HG03342 (cell line): ENCODE data around the gene ARHGAP6.
"Not testable (repeated sequence)": the region's sequence is repeated elsewhere in the genome, so short reads cannot be mapped to it uniquely, and the experiment has no call there.

Experiments
- ATAC-seq: cut with Tn5 transposase; IDR thresholded peaks from one replicate; pipeline ENCODE4 v1.9.1; 2021; ENCODE audit warnings: mild to moderate bottlenecking, moderate library complexity; ENCODE audit not compliant: unreplicated experiment

The ARHGAP6 gene

DNA sequence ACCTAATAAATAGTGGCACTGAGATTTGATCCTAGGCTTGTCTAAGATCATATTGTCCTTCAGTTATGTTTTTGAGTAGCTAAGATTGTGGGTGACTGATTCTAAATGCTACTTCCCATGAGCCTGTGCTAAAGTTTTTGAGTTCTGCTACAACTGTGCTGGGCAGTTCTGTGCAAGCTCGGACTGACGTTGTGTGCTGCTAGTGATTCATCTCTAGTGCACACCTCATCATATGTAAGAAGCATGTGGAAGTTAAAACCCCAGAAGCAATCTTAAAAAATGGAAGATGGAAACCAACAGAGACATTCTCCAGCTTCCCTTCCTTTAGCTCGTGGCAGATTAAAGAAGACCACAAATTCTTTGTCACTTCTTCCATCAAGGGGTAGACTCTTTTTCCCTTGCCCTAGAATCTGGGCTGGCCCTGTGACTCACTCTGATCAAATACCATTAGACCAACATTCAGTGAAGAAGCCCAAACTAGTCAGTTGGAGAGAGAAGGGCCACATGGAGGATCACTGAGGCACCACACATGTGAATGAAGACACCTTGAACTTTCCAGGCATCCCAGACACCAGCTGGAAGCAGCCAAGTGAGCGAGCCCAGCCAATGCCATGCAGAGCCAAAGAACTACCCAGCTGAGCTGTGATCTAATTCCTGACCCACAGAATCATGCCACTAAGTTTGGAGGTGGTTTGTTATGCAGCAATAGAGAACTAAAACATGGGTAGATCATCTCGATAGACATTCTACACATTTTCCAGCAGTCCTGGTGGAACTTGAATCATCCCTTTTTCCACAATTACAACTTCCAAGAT, 16.8 kb downstream of the ARHGAP6 start:
- ATAC-seq: no peak

DNA sequence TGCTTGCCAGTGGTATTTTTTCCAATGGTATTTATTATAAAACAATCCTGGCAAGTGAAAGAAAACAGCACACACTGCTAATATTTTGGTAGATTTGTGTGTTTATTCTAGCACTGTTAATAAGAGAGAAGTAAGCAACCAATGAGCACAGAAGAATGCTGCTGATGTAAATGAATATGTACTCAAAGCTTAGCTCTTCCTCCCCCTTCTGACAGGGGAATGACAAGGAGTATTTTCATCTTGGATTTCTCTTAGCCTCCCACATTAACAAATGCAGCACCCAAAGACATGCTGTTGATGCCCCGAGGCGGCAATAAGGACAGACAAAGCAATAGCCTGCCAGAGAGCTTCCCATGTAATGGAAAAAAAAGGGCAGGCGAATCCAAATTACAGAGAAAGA, 18.6 kb downstream of the ARHGAP6 start:
- no peak for ATAC-seq

DNA sequence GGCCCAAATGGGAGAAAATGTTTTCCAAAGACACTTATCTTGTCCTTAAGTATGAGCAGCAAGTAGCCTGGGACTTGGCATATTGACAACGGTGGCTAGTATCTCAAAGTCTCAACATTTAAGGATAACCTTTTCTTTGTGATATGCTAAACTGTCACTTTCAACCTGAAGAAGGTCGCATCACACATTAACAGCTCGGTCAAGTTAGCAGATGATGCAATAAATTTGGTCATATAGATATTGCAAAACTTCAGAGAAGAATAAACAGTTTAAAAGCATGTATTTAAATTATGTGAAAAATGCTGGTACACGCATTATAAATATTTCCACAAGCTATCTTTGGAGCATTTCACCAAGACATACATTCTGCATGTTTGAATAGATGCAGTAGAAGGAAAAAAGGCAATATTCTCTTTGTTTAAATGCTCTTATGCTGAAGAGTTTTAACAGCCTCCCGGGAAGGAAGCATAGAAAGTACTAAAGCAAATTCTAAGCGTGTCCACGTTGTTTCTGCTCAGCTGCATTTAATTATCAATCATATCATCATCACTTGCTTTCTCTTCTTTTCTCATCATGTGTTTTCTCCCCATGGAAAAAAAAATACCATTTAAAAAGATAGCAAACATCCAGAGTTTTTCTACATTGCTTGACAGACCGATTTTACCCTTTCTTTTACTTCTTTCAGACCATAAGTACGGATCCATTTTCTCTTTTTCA, 24.2 kb downstream of the ARHGAP6 start:
- no peak for ATAC-seq

DNA sequence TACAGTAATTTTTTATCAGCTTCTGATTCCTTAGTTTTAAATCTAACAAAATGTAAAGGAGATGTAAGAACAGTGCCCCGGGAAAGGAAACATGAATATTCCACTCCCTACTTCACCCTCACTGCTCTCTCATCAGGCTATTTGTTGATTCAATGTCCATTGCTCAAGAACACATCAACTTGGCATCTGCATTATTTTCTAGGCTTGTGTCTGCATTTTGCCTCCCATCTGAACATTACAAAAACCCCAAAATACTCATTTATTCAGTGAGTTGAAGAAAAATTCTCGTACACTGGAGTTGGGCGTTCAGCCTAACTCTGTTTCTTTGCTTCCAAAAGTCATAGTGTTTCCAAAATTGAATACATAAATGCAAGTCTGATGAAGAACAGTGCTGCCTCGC, 25.6 kb downstream of the ARHGAP6 start:
- no peak for ATAC-seq

DNA sequence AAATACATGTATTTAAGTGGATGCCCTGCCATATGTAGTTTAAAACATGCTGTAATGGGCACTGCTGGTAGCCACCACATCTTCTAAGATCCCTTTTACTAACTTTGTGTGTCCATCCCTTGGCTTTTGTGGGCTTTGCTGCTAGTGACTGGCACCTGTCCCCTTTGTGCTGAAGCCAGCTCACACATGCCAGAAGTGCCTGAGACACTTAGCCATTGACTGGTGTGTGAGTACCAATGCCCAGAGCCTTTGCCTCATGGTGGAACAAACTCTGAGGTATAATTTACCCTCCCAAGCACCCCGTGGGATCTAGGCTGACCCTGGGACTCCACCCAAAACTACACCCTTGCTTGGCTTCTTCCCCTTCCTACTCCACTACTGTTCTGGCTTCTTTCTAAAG, 33.0 kb downstream of the ARHGAP6 start:
- ATAC-seq: no peak

DNA sequence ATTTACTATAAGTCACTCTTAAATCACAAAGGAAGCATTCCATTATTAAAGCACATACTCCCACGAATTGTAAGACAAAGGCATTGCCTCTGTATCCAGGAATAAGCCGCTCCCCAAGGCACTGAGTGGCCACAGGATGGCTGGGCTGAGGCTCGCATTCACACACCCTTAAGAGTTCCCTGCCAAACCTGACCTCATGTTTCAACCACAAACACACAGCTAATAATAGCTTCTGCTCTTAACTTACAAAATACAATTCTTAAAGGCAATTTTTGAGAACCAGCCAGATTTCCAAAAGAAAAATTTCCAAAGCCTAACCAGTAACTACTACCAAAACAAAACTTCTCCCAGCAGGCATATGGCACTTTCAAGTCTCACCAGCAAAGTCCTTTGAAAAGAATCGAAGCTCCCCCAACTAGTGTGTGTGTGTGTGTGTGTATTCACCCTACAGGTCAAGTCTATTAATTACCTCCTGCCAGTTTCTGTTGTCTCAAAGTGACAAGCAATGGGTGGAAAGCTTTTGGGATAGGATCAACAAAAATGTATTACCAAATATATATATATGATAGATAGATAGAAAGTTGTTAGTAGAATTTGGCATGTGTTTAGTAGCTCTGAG, 36.0 kb downstream of the ARHGAP6 start:
- no peak for ATAC-seq

DNA sequence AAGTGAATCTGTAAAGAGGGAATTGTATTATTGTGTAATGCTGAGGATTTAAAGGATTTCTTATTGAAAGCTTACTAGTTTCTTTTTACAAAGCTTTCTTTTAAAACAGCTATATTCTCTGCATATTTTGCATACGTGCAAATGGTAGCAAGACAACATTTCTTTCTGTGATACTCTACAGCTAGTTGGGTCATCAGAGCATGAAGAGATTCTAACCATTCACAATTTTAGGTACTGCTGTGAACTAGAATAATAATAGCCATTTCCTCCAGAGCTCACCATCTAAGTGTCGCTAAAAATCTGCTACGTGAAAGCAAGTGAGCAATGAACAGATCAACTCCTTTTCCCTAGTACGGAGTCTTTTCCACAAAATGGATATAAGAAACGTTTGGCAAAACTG, 37.3 kb downstream of the ARHGAP6 start:
- ATAC-seq: no peak

DNA sequence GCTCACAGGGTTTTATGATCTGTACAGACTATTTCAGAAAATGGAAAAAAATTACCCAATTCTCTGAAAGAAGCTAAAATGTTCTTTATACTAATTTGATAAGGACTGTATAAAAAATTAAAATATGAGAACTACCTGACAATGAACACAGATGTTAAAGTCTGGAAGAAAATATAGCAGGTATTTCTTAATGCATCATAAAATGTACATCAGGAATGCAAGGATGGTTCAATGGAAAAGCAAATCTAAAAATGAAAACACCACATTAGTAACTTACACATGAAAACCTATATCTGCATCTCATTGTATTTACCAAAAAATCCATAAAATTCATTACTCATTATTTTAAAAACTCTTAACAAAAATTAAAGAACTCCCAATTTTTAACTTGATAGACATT, 39.4 kb downstream of the ARHGAP6 start:
- no peak for ATAC-seq

DNA sequence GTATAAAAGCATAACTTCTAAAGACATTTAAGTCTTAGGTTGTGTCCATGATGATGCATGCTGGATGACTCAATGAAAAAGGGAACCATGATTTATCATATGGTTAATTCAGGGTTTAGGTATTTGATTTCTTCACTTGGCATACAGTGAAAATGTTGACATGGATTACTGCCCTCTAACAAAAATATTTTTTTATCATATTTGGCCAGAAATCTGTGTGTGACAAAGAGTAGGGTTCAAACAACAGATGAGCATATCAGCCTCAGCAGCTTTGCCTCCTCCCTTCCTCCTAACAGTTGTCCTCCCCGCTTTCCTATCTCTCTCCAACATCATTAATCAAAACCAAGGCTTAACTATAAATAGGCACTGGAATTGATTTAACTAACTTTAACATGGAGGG, 46.3 kb downstream of the ARHGAP6 start:
- no peak for ATAC-seq

DNA sequence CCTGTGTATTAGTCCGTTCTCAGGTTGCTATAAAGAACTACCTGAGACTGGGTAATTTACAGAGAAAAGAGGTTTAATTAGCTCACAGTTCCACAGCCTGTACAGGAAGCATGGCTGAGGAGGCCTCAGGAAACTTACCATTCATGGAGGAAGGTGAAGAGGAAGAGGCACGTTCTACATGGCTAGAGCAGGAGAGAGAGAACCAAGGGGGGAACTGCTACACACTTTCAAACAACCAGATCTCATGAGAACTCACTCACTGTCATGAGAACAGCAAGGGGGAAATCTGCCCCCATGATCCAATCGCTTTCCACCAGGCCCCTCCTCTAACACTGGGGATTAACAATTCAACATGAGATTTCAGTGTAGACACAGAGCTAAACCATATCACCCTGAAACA, 51.5 kb downstream of the ARHGAP6 start:
- not testable (repeated sequence) for ATAC-seq

DNA sequence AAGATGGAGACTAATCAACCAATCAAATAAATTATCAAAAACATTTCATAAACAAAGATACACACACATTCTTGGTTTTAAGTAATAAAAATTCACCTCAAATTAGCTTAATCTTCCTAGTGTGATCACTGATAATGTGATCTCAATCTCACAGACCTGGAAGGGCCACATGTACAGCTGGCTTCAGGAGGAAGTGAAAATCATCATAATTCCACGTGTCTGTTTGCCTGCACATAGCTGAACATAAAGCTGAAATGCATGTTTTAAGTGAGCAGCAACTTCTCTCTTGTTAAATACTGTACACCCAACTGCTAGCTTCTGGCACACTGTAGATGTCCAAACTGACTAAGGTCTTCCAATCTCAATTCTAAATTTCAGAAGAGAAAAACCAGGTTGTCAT, 53.8 kb downstream of the ARHGAP6 start:
- ATAC-seq: peak; percentile 47

DNA sequence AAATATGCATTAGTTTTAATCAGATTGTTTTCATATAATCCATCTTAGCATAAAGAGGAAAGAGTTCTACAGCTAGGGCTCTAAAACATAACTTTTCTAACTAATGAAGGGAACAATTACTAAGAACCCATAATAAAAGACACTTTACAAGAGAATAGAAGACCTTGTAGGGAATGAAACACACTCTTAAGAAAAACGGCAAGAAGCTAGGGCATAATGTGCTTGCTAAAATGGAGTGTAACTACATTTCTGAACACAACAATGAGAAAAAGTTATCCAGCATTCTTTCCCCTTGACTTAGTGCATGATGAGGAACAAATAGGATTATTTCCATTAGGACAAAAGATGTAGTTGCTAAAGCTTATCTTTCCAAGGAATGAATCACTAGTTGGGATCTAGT, 54.6 kb downstream of the ARHGAP6 start:
- no peak for ATAC-seq

DNA sequence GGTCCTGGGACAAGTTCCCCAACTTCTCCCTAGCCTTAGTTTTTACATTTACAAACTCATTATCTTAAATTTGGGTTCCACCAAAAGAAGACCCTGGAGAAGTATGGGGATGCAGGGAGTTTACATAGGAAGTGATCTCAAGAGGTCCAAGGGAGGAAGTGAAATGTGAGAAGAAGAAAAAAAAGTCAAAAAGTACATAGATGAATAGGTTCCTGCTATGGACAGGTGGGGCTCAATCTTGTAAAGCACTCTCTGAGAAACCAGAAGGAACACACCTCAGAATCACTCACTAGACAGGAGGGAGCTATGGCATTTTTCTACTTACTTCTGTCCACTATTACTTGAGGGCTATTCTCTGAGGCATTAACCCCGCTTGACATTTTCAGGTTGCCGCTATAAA, 56.6 kb downstream of the ARHGAP6 start:
- peak; percentile 58 for ATAC-seq

DNA sequence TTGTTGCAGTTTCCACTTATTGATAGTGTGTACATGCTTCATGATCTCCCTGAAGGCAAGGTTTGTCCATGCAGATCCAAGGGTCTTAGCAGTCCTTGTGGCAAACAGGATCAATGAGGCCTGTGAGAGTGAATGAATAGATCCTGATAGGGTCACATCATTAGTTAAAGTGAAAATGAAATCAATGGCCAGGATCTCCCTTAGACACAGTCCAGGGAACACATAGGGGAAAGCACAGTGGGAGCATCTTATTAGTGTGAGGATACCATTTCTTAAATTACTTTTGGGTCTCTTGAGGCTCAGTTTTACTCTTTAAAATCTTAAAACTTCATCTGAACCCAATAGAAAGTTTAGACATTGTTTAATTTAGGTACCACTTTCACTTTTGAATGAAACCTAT, 59.3 kb downstream of the ARHGAP6 start:
- no peak for ATAC-seq

DNA sequence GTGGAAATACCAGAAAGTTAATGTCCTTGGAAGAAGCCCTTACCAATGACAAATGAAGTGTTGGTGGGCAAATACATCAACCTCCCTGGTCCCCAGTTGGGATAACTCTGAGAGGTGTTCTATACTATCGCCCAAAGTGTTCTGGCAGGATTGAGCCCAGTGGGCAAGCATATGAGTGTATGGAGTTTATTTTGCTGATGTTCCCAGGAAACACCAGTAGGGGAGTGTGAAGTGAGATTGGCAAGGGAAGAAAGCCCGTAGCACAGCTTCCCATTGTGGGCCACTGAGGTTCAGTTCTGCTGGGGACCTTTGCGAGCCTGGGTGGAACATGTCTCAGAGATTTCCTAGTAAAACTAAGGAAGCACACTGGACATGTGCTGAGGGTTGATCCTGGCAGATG, 65.1 kb downstream of the ARHGAP6 start:
- ATAC-seq: no peak

DNA sequence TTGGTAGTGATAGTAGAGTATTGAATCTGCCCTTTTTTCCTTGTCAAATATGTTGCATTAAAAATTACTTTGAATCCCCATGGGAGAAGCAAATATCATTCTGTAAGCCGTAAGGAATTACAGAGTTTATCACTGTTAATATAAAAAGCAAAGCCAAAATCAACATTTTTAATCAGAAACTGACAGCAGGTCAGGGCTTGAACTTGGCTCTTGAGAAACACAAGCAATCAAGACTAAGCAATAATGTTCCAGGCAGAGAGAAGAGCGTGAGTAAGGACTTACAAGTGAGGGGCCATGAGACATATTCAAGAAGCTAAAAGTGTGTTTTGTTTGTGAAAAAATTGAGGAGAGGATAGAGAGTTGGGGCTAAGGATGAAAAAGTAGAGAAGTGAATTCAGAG, 68.2 kb downstream of the ARHGAP6 start:
- ATAC-seq: no peak

DNA sequence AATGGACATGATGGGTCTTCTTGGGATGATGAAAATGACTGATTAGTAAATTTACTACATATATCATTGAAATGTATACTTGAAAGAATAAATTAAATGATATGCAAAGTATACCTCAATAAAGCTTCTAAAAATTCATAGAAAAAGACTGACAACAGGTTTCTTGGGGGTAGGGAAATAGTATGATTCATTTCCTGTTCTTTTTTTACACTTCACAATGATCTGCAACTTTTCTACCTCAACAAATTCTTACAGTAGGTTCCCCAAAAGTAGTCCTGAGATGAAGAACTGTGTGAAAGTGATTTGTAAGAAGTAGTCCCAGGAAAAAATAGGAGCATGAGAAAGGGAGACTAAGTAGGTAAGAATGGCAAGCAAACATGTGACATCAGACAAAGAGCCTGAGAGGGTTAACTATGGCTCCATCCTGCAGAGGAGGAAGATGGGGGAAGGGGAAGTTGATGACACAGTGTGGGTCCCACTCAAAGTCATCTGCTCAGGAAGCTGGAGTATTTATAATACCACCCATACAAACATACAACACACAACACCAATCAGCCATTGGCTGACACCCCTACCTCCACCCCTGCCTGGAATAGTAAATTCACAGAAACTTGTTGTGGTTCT, 73.9 kb downstream of the ARHGAP6 start:
- no peak for ATAC-seq

DNA sequence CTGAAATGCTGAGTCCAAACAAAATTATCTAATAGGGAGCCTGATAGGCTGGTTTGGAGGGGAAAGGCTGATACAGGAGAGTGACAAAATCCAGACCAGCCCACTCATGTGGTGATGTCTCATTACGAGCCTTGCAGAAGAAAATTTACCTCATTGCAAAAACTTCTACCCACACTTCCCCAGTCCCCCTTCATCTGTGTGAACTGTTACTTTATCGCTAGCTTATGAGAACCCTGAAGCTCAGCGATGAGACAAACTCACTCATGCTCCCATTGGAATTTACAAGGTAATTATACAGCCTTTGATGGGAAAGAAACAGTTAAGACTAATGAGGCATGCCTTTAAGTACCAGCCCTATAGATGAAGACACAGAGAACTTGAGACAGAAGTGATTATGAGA, 76.1 kb downstream of the ARHGAP6 start:
- no peak for ATAC-seq

DNA sequence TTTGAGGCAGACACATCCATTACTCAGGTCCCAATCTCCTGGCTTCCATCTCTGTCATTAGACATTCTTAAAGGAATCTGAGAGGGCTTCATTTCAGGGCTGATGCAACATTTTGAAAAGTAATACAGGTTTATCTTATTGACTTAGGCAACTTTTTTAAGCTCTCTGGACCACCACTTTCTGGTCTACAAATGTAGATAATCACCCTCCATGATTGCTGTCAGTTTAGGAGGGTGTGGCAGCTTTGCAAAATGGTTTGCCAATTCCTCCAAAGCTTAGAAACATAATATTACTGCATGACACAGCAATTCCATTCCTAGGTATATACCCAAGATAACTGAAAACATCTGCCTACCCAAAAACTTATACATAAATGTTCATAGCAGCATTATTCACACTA, 77.6 kb downstream of the ARHGAP6 start:
- no peak for ATAC-seq

DNA sequence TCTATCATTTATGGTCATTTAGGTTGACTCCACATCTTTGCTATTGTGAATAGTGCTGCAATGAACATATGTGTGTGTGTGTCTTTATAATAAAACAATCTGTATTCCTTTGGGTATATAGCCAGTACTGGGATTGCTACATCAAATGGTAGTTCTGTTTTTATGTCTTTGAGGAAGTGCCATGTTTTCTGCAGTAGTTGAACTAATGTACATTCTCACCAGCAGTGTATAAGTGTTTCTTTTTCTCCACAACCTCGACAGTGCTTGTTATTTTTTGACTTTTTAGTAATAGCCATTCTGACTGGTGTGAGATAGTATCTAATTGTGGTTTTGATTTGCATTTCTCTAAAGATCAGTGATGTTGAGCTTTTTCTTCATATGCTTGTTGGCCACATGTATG, 80.5 kb downstream of the ARHGAP6 start:
- no peak for ATAC-seq

DNA sequence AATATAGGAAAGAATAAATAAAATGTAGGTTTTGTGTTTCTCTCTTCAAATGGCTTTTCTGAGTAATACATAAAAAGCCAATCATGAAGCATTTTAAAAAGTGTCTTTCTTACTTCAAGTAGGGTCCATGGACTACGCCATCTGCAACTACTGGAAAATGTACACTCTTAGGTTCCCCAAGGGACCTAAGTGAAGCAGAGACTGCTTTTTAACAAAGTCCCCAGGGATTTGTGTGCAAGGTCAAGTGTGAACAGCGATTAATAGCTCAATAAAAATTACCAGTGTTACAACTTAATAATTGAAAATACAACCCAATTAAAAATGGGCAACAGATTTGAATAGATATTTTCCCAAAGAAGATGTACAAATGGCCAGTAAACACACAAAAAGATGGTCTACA, 84.9 kb downstream of the ARHGAP6 start:
- ATAC-seq: no peak
